Keratinocyte (primary cell): ENCODE measurements around the gene ADAMTS16.

Source experiments
- EZH2 ChIP-seq: IDR thresholded peaks from one replicate; pipeline ENCODE4 v1.6.1; 2012; ENCODE audit warnings: inconsistent platforms, mild to moderate bottlenecking, low read length, moderate library complexity
- TF ChIP-seq, protein P1 (sequence below), 3 experiments: IDR thresholded peaks in 1 of 3; conservative IDR thresholded peaks in 1 of 3; optimal IDR thresholded peaks in 1 of 3; 2 replicates in 2 of 3; 3 replicates in 1 of 3; pipeline versions ENCODE3 to v1.5.1; 2011; ENCODE audit warnings: low read length in 3 of 3, mild to moderate bottlenecking in 3 of 3, moderate library complexity in 2 of 3, control low read depth in 1 of 3, inconsistent platforms in 1 of 3; ENCODE audit not compliant: insufficient read depth in 2 of 3; ENCODE audit errors: extremely low read depth in 1 of 3

GRCh38 chr5:5290674-5291334 is 150.7 kb downstream of the ADAMTS16 start:
- TF ChIP-seq, protein P1, sequence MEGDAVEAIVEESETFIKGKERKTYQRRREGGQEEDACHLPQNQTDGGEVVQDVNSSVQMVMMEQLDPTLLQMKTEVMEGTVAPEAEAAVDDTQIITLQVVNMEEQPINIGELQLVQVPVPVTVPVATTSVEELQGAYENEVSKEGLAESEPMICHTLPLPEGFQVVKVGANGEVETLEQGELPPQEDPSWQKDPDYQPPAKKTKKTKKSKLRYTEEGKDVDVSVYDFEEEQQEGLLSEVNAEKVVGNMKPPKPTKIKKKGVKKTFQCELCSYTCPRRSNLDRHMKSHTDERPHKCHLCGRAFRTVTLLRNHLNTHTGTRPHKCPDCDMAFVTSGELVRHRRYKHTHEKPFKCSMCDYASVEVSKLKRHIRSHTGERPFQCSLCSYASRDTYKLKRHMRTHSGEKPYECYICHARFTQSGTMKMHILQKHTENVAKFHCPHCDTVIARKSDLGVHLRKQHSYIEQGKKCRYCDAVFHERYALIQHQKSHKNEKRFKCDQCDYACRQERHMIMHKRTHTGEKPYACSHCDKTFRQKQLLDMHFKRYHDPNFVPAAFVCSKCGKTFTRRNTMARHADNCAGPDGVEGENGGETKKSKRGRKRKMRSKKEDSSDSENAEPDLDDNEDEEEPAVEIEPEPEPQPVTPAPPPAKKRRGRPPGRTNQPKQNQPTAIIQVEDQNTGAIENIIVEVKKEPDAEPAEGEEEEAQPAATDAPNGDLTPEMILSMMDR (optimal IDR thresholded peaks at IDR 0.05 in 1 of 3, IDR thresholded peaks at IDR 0.05 in 1 of 3, conservative IDR thresholded peaks at IDR 0.05 in 1 of 3; ENCODE audit: extremely low read depth in 1 of 3, insufficient read depth in 2 of 3, low read length in 3 of 3), result no peak
- no peak for TF ChIP-seq EZH2
